ENCODE data around the gene PTPDC1. TPM values are rescaled to one million over a fixed set of nuclear protein-coding genes. Genes with fewer than 3 reads are reported as not detected.
A peak's percentile ranks its signal among the peaks of the same experiment; 100 is the strongest.

PTPDC1 gene
- total and polyA plus RNA-seq, 5 donors: 6.1 to 13.8 (median 10.9) TPM

GRCh38 chr9:94076557-94076956, 7.7 kb upstream of the PTPDC1 start:
- no peak overlapping the region for H3K27ac ChIP-seq (ENCODE audit: low read length)
- intact Hi-C loops (cut with DNase I): no loop called here
- no peak for ATAC-seq
- no peak overlapping the region for H3K4me3 ChIP-seq (ENCODE audit: low read length)
- DNase-seq: no peak
- H3K4me1 ChIP-seq (ENCODE audit: control insufficient read depth, insufficient read depth, low read length): no peaks in the 10 kb centered on the region
- no peaks in the 10 kb centered on the region for H3K9me3 ChIP-seq (ENCODE audit: control insufficient read depth, low read length)
- no peaks in the 10 kb centered on the region for H3K27me3 ChIP-seq (ENCODE audit: control insufficient read depth, insufficient read depth)
- WGBS: 94% methylated on average over 1 of the region's 1 CpG

- H3K9me3 ChIP-seq (ENCODE audit: control insufficient read depth, low read length): no peaks in the 10 kb centered on the region
- intact Hi-C loops (cut with DNase I): no loop called here
- DNase-seq (no peak), ATAC-seq (no peak)
- WGBS: 97% methylated on average over 2 of the region's 2 CpGs
- H3K4me1 ChIP-seq (ENCODE audit: control insufficient read depth, insufficient read depth, low read length): peaks cover 2% of the 10 kb centered on the region
- H3K4me3 ChIP-seq (ENCODE audit: low read length): no peak overlapping the region
- H3K27me3 ChIP-seq (ENCODE audit: control insufficient read depth, insufficient read depth): no peaks in the 10 kb centered on the region
- H3K27ac ChIP-seq (ENCODE audit: low read length): no peak overlapping the region
These were observed 6.2 kb upstream of the PTPDC1 start for GRCh38 chr9:94078086-94078485.

GRCh38 chr9:94079236-94079635, 5.0 kb upstream of the PTPDC1 start:
- no peak for ATAC-seq
- intact Hi-C loops (cut with DNase I): no loop called here
- WGBS: 89% methylated on average over 2 of the region's 2 CpGs
- Histone ChIP-seq H3K4me3 (ENCODE audit: low read length) (no peak overlapping the region), H3K27ac (ENCODE audit: low read length) (no peak overlapping the region), H3K27me3 (ENCODE audit: control insufficient read depth, insufficient read depth) (no peaks in the 10 kb centered on the region), H3K4me1 (ENCODE audit: control insufficient read depth, insufficient read depth, low read length) (peaks cover 2% of the 10 kb centered on the region), H3K9me3 (ENCODE audit: control insufficient read depth, low read length) (no peaks in the 10 kb centered on the region)
- DNase-seq: no peak

GRCh38 chr9:94080249-94080648, 4.0 kb upstream of the PTPDC1 start:
- intact Hi-C loops (cut with DNase I): no loop called here

GRCh38 chr9:94081435-94081834, 2.8 kb upstream of the PTPDC1 start:
- ATAC-seq (no peak), DNase-seq (no peak)
- WGBS: 96% methylated on average over 4 of the region's 4 CpGs
- Histone ChIP-seq H3K4me1 (ENCODE audit: control insufficient read depth, insufficient read depth, low read length) (peaks cover 4% of the 10 kb centered on the region), H3K27ac (ENCODE audit: low read length) (no peak overlapping the region), H3K9me3 (ENCODE audit: control insufficient read depth, low read length) (no peaks in the 10 kb centered on the region), H3K4me3 (ENCODE audit: low read length) (no peak overlapping the region), H3K27me3 (ENCODE audit: control insufficient read depth, insufficient read depth) (no peaks in the 10 kb centered on the region)
- intact Hi-C loops (cut with DNase I): no loop called here

More at GRCh38 chr9:94080249-94080648, 4.0 kb upstream of the PTPDC1 start:
- no peaks in the 10 kb centered on the region for H3K9me3 ChIP-seq (ENCODE audit: control insufficient read depth, low read length)
- H3K4me3 ChIP-seq (ENCODE audit: low read length): no peak overlapping the region
- 96% methylated on average over 2 of the region's 2 CpGs for WGBS
- no peak overlapping the region for H3K27ac ChIP-seq (ENCODE audit: low read length)
- H3K27me3 ChIP-seq (ENCODE audit: control insufficient read depth, insufficient read depth): no peaks in the 10 kb centered on the region
- DNase-seq (no peak), ATAC-seq (no peak)
- H3K4me1 ChIP-seq (ENCODE audit: control insufficient read depth, insufficient read depth, low read length): peaks cover 4% of the 10 kb centered on the region

- Histone ChIP-seq H3K27me3 (ENCODE audit: control insufficient read depth, insufficient read depth) (no peaks in the 10 kb centered on the region), H3K4me3 (ENCODE audit: low read length) (no peak overlapping the region), H3K4me1 (ENCODE audit: control insufficient read depth, insufficient read depth, low read length) (peaks cover 4% of the 10 kb centered on the region), H3K27ac (ENCODE audit: low read length) (peak overlapping the region; percentile 67), H3K9me3 (ENCODE audit: control insufficient read depth, low read length) (no peaks in the 10 kb centered on the region)
- intact Hi-C loops (cut with DNase I): no loop called here
- WGBS: 69% methylated on average over 8 of the region's 8 CpGs
- ATAC-seq (peak in 1 of 2 donors; percentile 29), DNase-seq (peak in 1 of 3 donors; percentile 56)
These were observed 2.3 kb upstream of the PTPDC1 start for GRCh38 chr9:94081864-94082463.

GRCh38 chr9:94082553-94082952, 1.7 kb upstream of the PTPDC1 start:
- H3K4me1 ChIP-seq (ENCODE audit: control insufficient read depth, insufficient read depth, low read length): peaks cover 4% of the 10 kb centered on the region
- no peaks in the 10 kb centered on the region for H3K9me3 ChIP-seq (ENCODE audit: control insufficient read depth, low read length)
- no peaks in the 10 kb centered on the region for H3K27me3 ChIP-seq (ENCODE audit: control insufficient read depth, insufficient read depth)
- 81% methylated on average over 3 of the region's 3 CpGs for WGBS
- ATAC-seq (no peak), DNase-seq (no peak)
- H3K4me3 ChIP-seq (ENCODE audit: low read length): no peak overlapping the region
- peak overlapping the region; percentile 67 for H3K27ac ChIP-seq (ENCODE audit: low read length)
- intact Hi-C loops (cut with DNase I): no loop called here

- ATAC-seq: peak; percentile 14 to 51
- Histone ChIP-seq H3K27me3 (ENCODE audit: control insufficient read depth, insufficient read depth) (no peaks in the 10 kb centered on the region), H3K9me3 (ENCODE audit: control insufficient read depth, low read length) (no peaks in the 10 kb centered on the region), H3K27ac (ENCODE audit: low read length) (peak overlapping the region; percentile 67), H3K4me3 (ENCODE audit: low read length) (no peak overlapping the region), H3K4me1 (ENCODE audit: control insufficient read depth, insufficient read depth, low read length) (peaks cover 4% of the 10 kb centered on the region)
- 59% methylated on average over 1 of the region's 1 CpG for WGBS
- no peak for DNase-seq
- intact Hi-C loops (cut with DNase I): no loop called here
These were observed 1.3 kb upstream of the PTPDC1 start for GRCh38 chr9:94082956-94083355.

- peaks cover 4% of the 10 kb centered on the region for H3K4me1 ChIP-seq (ENCODE audit: control insufficient read depth, insufficient read depth, low read length)
- ATAC-seq (peak; percentile 60), DNase-seq (no peak)
- H3K9me3 ChIP-seq (ENCODE audit: control insufficient read depth, low read length): no peaks in the 10 kb centered on the region
- no peak overlapping the region for H3K27ac ChIP-seq (ENCODE audit: low read length)
- intact Hi-C loops (cut with DNase I): no loop called here
- H3K4me3 ChIP-seq (ENCODE audit: low read length): peak overlapping the region; percentile 35
- 37% methylated on average over 6 of the region's 6 CpGs for WGBS
- no peaks in the 10 kb centered on the region for H3K27me3 ChIP-seq (ENCODE audit: control insufficient read depth, insufficient read depth)
These were observed 880 bp upstream of the PTPDC1 start for GRCh38 chr9:94083384-94083783.

- Histone ChIP-seq H3K27me3 (ENCODE audit: control insufficient read depth, insufficient read depth) (no peaks in the 10 kb centered on the region), H3K27ac (ENCODE audit: low read length) (no peak overlapping the region), H3K4me1 (ENCODE audit: control insufficient read depth, insufficient read depth, low read length) (peaks cover 4% of the 10 kb centered on the region), H3K4me3 (ENCODE audit: low read length) (no peak overlapping the region), H3K9me3 (ENCODE audit: control insufficient read depth, low read length) (no peaks in the 10 kb centered on the region)
- no peak for DNase-seq
- 88% methylated on average over 6 of the region's 6 CpGs for WGBS
- intact Hi-C loops (cut with DNase I): no loop called here
- peak in 1 of 2 donors; percentile 32 for ATAC-seq
These were observed 887 bp downstream of the PTPDC1 start for GRCh38 chr9:94085062-94085639.

GRCh38 chr9:94086486-94087345, 2.5 kb downstream of the PTPDC1 start:
- ATAC-seq: peak in 1 of 2 donors; percentile 61
- H3K4me1 ChIP-seq (ENCODE audit: control insufficient read depth, insufficient read depth, low read length): peaks cover 4% of the 10 kb centered on the region
- H3K4me3 ChIP-seq (ENCODE audit: low read length): no peak overlapping the region
- no peak overlapping the region for H3K27ac ChIP-seq (ENCODE audit: low read length)
- H3K27me3 ChIP-seq (ENCODE audit: control insufficient read depth, insufficient read depth): no peaks in the 10 kb centered on the region
- DNase-seq: no peak
- intact Hi-C loops (cut with DNase I): no loop called here
- WGBS: 33% methylated on average over 3 of the region's 3 CpGs
- no peaks in the 10 kb centered on the region for H3K9me3 ChIP-seq (ENCODE audit: control insufficient read depth, low read length)
